ENCODE measurements around the gene CYP27B1. TPM values are rescaled to one million over a fixed set of nuclear protein-coding genes. Genes with fewer than 3 reads are reported as not detected.

The CYP27B1 gene
- total and polyA plus RNA-seq, 9 of the 15 experiments (the other 6 are each of a cell fraction or from before 2014, with no cell fraction given): 0.18 to 4.2 (median 1.8) TPM

- TF ChIP-seq CHD7 (IDR thresholded peaks at IDR 0.05; ENCODE audit: low read depth, low read length) (no peak), ZNF75A (CRISPR knock-in tag; IDR thresholded peaks at IDR 0.05) (no peak), HMBOX1 (IDR thresholded peaks at IDR 0.05) (no peak), MYC (IDR thresholded peaks at IDR 0.05; ENCODE audit: low read depth, low read length) (no peak; the same call in 1 of the 2 replicates), MYC (CRISPR knock-in tag; IDR thresholded peaks at IDR 0.05; ENCODE audit: borderline replicate concordance, low read depth) (peak; percentile 60; the same call in 1 of the 2 replicates), ZNF444 (CRISPR knock-in tag; IDR thresholded peaks at IDR 0.05) (0 out of 2 replicates have a peak, but pooled peaks have one; percentile 5)
These were observed 21.9 kb downstream of the CYP27B1 start, which contains the start of gene TSPAN31 (continued) for GRCh38 chr12:57744777-57745484.
